GM12874 (cell line): ENCODE results near the gene CCL15.

Experiments used
- TF ChIP-seq, protein P1 (sequence below): IDR thresholded peaks from 2 replicates; pipeline ENCODE4 v1.5.1; 2011; ENCODE audit warnings: low read depth, mild to moderate bottlenecking, control low read depth, low read length, moderate library complexity; ENCODE audit not compliant: insufficient read depth

CCL15 gene

DNA sequence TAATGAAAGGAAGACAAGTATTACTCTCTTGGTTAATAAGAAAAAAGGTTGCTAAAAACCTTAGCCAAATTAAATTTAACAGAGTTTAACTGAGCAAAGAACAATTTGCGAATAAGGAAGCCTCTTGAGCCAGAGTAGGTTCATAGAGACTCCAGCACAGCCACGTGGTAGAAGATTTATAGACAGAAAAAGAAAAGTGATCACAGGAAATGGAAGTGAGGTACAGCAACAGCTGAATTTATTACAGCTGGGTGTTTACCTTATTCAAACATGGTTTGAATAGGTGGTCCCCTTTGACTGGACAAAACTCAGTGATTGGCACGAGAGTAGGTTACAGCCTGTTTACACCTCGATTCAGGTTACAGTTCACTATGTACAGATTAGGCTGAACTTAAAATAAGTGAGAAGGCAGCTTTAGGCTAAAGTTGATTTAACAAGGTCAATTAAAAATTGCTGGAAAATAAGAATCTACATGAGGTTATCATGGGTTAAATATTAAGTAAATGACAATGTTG is 3.3 kb upstream of the CCL15 start:
- TF ChIP-seq, protein P1, sequence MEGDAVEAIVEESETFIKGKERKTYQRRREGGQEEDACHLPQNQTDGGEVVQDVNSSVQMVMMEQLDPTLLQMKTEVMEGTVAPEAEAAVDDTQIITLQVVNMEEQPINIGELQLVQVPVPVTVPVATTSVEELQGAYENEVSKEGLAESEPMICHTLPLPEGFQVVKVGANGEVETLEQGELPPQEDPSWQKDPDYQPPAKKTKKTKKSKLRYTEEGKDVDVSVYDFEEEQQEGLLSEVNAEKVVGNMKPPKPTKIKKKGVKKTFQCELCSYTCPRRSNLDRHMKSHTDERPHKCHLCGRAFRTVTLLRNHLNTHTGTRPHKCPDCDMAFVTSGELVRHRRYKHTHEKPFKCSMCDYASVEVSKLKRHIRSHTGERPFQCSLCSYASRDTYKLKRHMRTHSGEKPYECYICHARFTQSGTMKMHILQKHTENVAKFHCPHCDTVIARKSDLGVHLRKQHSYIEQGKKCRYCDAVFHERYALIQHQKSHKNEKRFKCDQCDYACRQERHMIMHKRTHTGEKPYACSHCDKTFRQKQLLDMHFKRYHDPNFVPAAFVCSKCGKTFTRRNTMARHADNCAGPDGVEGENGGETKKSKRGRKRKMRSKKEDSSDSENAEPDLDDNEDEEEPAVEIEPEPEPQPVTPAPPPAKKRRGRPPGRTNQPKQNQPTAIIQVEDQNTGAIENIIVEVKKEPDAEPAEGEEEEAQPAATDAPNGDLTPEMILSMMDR, result no peak

DNA sequence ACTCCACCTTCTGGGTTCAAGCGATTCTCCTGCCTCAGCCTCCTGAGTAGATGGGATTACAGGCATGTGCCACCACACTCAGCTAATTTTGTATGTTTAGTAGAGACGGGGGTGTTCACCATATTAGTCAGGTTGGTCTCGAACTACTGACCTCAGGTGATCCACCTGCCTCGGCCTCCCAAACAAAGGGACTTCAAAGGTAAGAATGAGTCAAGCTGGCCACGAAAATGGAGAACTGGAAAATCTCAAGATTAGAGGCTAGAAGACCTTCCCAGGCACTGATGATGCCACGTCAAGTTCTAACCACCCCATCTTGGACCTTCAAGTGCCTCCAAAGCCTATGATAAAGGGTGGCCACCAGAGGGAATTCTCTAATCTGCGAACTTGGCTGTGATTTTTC is 1.3 kb upstream of the CCL15 start:
- TF ChIP-seq, protein P1, result no peak

DNA sequence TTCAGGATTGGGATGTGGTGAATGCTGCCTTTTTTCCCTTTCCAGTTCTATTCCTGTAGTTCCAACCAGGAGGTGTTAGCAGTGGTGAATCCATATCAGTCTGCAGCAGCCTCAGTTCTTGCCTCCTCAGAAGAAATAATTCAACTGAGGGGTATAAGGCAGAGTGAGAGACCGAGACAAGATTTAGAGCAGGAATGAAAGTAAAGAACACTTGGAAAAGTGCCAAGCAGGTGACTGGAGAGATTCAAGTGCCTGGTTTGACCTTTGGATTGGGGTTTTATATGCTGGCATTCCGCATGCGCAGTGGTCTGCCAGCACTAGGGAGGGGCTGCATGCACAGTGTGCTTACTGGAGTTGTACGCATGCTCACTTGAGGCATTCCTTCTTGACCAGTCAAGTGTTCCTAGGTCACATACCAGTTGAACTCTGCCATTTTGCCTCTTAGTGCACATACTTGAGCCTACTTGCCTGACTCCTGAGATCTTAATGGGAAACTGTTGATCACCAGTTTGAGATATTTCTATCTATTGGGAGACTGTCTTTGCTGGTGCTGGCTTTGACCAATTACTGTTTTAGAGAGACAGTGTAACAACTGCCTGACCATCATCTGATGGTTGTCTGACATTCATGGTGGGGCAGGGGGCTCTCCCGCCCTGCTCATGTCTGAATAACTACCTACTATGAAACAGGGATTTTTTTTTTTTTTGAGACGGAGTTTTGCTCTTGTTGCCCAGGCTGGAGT is 680 bp upstream of the CCL15 start:
- TF ChIP-seq, protein P1, result no peak

DNA sequence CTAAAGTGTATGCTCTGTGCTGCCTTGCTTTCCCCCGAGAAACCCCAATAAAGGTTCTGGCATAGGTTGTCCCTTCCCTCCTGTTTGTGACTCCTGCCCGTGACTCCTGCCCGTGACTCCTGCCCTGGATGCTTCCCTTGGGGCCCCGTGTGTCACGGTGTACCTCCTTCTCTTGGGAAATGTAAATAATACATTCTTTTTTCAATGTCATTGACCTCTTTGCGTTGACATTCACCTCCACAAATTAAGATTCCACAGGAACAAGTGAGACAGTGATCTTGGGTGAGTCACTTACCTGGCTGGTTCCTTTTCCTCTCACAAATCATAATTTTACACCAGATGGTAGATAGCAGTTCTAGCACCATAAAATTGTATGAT is 632 bp downstream of the CCL15 start:
- TF ChIP-seq, protein P1, result no peak

DNA sequence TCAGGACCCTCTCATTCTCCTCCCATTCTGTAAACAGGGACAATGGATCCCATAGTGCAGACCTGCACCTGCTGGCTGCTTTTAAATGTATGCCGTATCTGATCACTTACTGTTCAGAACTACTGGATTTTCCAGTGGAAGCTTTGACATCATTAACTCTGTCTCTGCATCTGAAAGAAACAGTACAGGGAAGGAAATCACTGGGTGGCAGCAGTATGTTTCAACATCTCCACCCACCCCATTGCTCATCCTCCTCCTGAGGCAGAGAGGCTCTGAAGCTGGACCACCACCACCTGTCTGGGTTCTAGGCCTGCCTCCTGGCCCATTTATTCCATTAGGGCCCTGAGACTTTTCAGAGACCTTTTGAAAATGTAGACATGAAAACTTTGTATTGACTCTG is 2.6 kb downstream of the CCL15 start:
- TF ChIP-seq, protein P1, result no peak

DNA sequence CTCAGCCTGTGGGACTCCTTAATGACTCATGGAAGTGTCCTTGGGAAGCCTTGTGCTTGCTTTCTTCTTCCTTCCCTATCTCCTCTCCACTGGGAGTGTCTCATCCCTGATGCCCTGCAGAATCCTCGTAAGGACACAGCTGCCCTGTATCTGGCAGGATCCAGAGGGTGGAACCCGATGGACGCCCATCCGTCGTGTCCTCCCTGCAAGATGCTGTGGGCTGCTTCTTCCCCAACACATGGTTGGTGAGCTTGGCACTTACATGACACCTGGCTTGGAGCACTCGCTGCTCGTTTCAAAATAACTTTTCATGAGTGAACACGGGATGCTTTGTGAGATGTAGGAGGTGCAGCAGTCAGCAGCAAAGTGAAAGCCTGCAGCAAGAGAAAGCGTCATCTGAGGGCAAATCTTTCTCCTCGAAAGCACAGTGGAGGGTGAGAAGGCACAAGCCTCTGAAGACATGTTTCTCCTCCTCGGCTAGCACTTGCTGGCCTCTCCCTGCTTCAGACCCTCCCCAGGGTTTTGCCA is 3.3 kb downstream of the CCL15 start:
- TF ChIP-seq, protein P1, result no peak

DNA sequence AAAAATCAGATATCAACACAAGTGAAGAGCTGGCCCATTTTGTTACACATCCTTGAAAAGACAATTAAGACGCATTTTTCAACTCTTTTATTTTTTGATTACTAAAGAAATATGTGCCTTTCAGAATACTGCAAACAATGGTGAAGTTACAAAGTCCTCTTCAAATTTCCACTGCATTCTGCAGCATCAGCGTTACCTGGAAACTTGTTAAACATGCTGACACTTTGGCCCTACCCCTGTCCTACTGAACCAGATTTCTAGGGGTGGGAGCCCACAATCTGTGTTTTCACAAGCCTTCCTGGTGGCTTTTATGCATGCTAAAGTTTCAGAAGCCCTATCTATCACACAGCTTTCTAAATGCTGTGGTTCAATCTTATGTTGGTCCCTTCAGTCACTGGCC is 10.3 kb downstream of the CCL15 start:
- TF ChIP-seq, protein P1, result no peak
